HG02571 (cell line): ENCODE measurements around the gene ANKRD36C.
"Not testable (repeated sequence)": the region's sequence is repeated elsewhere in the genome, so short reads cannot be mapped to it uniquely, and the experiment has no call there.

Experiments
- ATAC-seq: cut with Tn5 transposase; IDR thresholded peaks from one replicate; pipeline ENCODE4 v1.9.1; 2021; ENCODE audit warnings: mild to moderate bottlenecking, moderate library complexity; ENCODE audit not compliant: unreplicated experiment

The ANKRD36C gene

GRCh38 chr2:96008051-96008450 is 16.4 kb upstream of the ANKRD36C start:
- ATAC-seq: not testable (repeated sequence)

DNA sequence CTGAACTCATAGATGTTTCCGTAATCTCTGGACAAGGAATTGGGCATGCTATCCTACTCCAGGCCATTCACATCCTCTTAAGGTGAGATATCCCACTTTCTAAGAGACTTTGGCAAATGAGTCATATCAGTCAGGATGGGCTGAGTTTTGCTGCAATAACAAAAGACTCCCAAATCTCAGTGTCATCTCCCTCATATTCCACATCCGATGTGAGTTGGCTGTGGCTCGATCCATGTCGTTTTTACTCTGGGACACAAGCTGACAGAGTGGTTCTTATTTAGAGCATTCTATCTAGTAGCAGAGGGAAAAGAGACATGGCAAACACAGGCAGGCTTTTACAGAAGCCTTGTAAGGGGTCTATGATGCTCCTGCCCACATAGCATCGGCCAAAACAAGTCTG is 14.6 kb upstream of the ANKRD36C start:
- ATAC-seq: not testable (repeated sequence)

GRCh38 chr2:95992520-95993272 is 1.1 kb upstream of the ANKRD36C start:
- ATAC-seq: peak; percentile 41

DNA sequence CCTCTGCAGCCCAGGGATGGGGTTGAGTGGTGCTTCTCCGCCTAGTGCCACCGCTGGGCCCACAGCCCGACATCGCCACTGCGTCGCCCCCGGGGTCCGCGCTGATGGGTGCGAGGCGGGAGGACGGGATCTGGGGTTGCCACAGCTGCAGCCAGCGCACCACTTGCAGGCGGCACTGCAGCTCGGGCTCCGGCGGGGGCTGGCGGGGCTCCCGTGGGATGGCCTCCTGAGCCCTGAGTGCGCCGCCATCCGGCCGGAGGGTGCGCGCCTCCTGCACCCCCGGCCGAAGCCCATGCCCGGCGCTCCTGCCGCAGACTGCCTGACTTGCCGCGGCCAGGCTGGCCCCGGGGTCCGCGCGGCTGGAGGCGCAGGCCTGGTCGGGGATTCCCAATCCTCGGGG is 478 bp upstream of the ANKRD36C start:
- peak; percentile 50 for ATAC-seq

GRCh38 chr2:95990884-95991283 is 740 bp downstream of the ANKRD36C start:
- not testable (repeated sequence) for ATAC-seq

- not testable (repeated sequence) for ATAC-seq
Measured at GRCh38 chr2:95951662-95952061, 40.0 kb downstream of the ANKRD36C start.

DNA sequence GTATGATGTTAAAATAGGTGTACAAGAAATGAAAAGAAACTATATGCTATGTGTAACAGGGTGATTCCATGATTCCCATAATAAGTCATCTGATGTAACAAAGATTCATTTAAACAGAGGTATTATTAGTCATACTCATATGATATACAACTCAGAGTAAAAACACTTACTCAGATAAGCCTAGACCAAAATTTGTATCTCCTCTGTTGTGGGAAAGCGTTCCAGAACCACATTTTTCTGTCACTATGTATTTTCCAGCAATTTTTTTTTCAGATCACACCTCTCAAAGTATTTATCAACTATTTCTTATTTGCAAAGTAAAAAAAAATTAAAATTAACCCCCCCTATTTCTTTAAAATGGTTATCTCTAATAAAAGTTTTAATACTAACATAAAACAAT is 43.6 kb downstream of the ANKRD36C start:
- not testable (repeated sequence) for ATAC-seq

DNA sequence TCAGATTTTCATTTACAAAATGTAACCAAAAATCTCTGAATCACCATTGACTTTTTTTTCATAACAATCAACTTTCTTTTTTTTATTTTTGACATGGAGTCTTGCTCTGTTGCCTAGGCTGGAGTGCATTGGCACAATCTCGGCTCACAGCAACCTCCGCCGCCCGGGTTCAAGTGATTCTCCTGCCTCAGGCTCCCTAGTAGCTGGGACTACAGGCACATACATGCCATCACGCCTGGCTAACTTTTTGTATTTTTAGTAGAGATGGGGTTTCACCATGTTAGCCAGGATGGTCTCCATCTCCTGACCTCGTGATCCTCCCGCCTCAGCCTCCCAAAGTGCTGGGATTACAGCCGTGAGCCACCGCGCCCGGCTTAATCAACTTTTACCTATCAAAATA is 51.7 kb downstream of the ANKRD36C start:
- ATAC-seq: not testable (repeated sequence)

DNA sequence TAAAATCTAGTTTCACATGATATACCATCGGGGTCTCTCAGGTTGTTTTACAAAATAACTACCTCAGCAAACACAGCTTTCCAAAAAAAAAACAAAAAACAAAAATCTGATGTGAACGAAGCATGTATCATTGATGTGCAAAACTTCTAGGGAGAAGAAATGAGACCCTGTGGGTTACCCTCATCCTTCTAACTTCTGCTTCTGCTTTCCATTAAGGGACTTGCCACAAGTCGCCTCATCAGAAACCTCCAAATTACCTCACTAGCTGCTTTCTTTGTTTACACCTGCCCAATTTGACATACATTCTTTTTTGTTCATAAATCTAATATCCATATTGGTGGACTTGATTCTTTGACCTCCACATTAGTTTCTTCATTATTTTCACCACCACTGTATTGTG is 60.9 kb downstream of the ANKRD36C start:
- not testable (repeated sequence) for ATAC-seq

DNA sequence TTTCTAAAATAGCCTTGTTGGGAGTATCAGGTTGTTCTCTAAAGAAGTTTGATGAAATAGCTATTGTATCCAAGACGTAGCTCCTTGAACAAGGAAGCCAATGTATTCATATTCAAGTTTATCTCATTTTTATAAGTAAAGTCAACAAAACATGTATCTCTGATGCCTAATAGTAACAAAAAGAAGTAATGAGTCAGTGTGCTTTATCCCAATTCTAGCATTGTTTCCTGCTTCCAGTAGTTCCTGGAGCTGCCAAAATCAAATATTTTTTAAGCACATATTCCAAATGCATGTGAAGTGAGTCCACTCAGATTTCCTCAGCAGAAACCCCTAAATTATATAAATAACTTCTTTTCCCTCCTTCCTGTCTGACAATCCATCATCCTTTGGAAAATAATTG is 74.6 kb downstream of the ANKRD36C start:
- not testable (repeated sequence) for ATAC-seq

DNA sequence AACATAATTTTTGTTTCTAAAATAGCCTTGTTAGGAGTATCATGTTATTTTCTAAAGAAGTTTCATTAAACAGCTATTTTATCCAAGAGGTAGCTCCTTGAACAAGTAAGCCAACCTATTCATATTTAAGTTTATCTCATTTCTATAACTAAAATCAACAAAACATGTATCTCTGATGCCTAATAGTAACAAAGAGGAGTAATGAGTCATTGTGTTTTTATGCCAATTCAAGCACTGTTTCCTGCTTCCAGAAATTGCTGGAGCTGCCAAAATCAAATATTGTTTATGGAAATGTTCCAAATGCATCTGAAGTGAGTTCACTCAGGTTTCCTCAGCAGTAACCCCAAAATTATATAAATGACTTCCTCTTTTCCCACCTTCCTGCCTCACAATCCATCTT is 76.5 kb downstream of the ANKRD36C start:
- not testable (repeated sequence) for ATAC-seq

DNA sequence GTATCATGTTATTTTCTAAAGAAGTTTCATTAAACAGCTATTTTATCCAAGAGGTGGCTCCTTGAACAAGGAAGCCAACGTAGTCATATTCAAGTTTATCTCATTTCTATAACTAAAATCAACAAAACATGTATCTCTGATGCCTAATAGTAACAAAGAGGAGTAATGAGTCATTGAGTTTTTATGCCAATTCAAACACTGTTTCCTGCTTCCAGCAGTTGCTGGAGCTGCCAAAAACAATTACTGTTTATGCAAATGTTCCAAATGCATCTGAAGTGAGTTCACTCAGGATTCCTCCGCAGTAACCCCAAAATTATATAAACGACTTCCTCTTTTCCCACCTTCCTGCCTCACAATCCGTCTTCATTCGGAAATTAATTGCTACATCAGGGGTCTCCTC is 80.2 kb downstream of the ANKRD36C start:
- not testable (repeated sequence) for ATAC-seq

DNA sequence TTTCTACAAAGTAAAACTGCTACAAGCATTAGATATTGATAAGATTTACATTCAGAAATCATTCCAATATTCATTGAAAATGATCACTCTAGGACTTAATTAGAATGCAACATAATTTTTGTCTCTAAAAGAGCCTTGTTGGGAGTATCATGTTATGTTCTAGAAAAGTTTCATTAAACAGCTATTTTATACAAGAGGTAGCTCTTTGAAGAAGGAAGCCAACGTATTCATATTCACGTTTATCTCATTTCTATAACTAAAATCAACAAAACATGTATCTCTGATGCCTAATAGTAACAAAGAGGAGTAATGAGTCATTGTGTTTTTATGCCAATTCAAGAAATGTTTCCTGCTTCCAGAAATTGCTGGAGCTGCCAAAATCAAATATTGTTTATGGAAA is 97.2 kb downstream of the ANKRD36C start:
- not testable (repeated sequence) for ATAC-seq

DNA sequence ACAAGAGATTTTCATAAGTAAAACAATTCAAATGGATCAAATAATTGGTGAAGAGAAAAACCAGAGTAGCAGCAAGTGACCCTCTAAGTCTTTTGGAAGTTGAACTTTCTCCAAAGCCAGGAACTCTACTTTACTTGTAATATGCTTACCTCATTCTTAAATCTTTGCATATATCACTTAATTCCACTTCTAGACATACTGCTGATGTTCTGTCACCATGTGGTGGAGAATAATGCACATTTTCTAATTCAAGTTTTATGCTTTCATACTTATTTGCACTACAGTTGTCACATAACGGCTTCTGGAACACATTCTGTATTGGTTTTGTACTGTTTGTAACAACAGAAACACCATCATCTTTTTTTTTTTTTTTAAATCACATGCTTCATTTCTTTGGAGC is 123.7 kb downstream of the ANKRD36C start:
- not testable (repeated sequence) for ATAC-seq

- ATAC-seq: not testable (repeated sequence)
Measured at GRCh38 chr2:95867047-95867677, 124.5 kb downstream of the ANKRD36C start.

DNA sequence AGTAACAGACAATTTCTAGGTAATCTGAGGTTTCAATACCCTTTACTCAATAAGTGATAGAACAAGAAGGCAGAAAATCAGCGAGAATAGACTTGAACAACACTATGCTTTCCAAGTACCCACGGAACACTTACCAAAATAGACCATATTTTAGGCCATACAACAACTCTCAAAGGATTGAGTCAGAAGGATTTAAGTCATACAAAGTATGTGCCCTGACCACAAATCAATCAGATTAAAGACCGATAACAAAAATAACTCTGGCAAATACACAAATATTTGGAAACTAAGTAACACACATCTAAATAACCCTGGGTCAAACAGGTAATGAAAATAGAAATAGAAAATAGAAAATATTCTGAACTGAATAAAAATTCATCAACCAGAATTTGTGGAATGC is 129.5 kb downstream of the ANKRD36C start:
- not testable (repeated sequence) for ATAC-seq

DNA sequence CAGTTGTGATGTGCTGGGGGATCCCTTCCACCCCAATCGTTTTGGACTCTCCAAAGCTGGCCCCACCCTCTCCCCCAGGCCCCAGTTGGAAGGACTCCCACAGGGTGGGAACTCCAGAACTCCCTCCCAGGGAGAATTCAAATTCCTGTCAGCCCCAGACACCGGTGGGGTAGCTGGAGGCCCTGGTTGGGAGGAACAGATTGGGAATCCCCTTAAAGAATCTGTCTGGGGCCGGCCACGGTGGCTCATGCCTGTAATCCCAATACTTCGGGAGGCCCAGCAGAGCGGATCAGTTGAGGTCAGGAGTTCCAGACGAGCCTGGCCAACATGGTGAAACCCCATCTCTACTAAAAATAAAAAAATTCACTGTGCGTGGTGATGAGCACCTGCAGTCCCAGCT is 155.5 kb downstream of the ANKRD36C start:
- no peak for ATAC-seq

DNA sequence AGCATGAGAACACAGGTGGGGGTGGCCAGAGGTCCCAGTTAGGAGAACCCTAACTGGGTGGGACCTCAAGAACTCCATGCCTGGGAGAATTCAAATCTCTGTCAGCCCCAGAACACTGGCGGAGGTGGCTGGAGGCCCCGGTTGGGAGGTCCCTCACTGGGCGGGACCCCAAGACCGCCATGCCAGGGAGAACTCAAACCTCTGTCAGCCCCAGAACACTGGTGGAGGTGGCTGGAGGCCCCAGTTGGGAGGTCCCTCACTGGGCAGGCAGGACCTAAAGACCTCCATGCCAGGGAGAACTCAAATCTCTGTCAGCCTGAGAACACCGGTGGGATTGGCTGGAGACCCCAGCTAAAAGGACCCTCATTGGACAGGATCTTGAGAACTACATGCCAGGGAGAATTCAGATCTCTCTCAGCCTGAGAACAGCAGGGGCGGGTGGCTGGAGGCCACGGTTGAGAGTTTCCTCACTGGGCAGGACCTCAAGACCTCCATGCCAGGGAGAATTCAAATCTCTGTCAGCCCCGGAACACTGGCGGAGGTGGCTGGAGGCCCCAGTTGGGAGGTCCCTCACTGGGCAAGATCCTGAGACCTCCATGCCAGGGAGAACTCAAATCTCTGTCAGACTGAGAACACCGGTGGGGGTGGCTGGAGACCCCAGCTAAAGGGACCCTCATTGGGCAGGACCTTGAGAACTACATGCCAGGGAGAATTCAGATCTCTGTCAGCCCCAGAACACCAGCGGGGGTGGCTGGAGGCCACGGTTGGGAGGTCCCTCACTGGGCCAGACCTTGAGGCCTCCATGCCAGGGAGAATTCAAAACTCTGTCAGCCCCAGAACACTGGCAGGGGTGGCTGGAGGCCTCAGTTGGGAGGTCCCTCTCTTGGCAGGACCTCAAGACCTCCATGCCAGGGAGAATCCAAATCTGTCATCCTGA is 157.3 kb downstream of the ANKRD36C start:
- ATAC-seq: not testable (repeated sequence)

DNA sequence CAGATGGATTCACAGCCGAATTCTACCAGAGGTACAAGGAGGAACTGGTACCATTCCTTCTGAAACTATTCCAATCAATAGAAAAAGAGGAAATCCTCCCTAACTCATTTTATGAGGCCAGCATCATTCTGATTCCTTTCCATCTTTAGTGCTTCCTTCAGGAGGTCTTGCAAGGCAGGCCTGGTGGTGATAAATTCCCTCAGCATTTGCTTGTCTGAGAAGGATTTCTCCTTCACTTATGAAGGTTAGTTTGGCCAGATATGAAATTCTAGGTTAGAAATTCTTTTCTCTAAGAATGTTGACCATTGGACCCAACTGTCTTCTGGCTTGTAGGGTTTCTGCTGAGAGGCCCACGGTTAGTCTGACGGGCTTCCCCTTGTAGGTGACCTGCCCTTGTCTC is 167.4 kb downstream of the ANKRD36C start:
- ATAC-seq: not testable (repeated sequence)

- ATAC-seq: not testable (repeated sequence)
Measured at GRCh38 chr2:95817521-95817920, 174.1 kb downstream of the ANKRD36C start.

- not testable (repeated sequence) for ATAC-seq
Measured at GRCh38 chr2:95813311-95813710, 178.3 kb downstream of the ANKRD36C start.
